Adrenal gland (tissue), 5 donors: ENCODE data around the gene DRC7.

Experiments
- POLR2A ChIP-seq, 2 donors: fragments of 450-650 bp; IDR thresholded peaks; one replicate each; pipeline ENCODE4 v1.6.1; 2017; ENCODE audit warnings: antibody characterized with exemption in 2 of 2, mild to moderate bottlenecking in 2 of 2, moderate library complexity in 1 of 2
- TF ChIP-seq, protein P1 (sequence below), 6 experiments: fragments of 450-650 bp in 4 of 6; fragments of 200-600 bp in 2 of 6; sonication (generic) in 1 of 6; IDR thresholded peaks; 1 replicate in 5 of 6; 2 replicates in 1 of 6; pipeline versions ENCODE4 v1.5.1 to v1.8.0; 2016 to 2021; ENCODE audit warnings: antibody characterized with exemption in 6 of 6, mild to moderate bottlenecking in 2 of 6, moderate library complexity in 1 of 6
- donor health status: DM: no; HTN: no; CAD: no.

GRCh38 chr16:57708168-57708567 lies 13.6 kb downstream of the DRC7 start:
- TF ChIP-seq POLR2A (IDR thresholded peaks at IDR 0.05), result no peak
- TF ChIP-seq, protein P1, sequence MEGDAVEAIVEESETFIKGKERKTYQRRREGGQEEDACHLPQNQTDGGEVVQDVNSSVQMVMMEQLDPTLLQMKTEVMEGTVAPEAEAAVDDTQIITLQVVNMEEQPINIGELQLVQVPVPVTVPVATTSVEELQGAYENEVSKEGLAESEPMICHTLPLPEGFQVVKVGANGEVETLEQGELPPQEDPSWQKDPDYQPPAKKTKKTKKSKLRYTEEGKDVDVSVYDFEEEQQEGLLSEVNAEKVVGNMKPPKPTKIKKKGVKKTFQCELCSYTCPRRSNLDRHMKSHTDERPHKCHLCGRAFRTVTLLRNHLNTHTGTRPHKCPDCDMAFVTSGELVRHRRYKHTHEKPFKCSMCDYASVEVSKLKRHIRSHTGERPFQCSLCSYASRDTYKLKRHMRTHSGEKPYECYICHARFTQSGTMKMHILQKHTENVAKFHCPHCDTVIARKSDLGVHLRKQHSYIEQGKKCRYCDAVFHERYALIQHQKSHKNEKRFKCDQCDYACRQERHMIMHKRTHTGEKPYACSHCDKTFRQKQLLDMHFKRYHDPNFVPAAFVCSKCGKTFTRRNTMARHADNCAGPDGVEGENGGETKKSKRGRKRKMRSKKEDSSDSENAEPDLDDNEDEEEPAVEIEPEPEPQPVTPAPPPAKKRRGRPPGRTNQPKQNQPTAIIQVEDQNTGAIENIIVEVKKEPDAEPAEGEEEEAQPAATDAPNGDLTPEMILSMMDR (IDR thresholded peaks at IDR 0.05), result no peak
